SK-N-SH (cell line): ENCODE data around the gene RNF133. TPM values are rescaled to one million over a fixed set of nuclear protein-coding genes. Genes with fewer than 3 reads are reported as not detected.

Experiments used
- CTCF ChIA-PET: fragments of 300-600, 350-600 bp; formaldehyde crosslinking; extraction: SDS; loops from one replicate; lab custom pipeline; 2021; lab: Yijun Ruan, JAX
- POLR2A ChIA-PET: fragments of 350-600 bp; sonication (Branson Sonifier 250); formaldehyde crosslinking; extraction: SDS; loops from one replicate; lab custom pipeline; 2020; ENCODE audit warnings: antibody characterized with exemption, inconsistent platforms; lab: Yijun Ruan, JAX
- DNase-seq: peaks from one replicate; pipeline ENCODE4 v3.0.0; 2012
- H2AFZ ChIP-seq: fragments of 200-600 bp; sonication (generic); 2 replicates; pipeline ENCODE4 v1.8.1; 2016; ENCODE audit warnings: antibody characterized with exemption, mild to moderate bottlenecking, low read depth
- H3F3A ChIP-seq: fragments of 200-600 bp; sonication (generic); replicated peaks from 2 replicates; pipeline ENCODE3; 2016; ENCODE audit warnings: antibody characterized with exemption, mild to moderate bottlenecking; ENCODE audit not compliant: insufficient read depth
- H3K27ac ChIP-seq, 2 experiments: fragments of 200-500 bp in 1 of 2; fragments of 200-600 bp in 1 of 2; sonication (Bioruptor generic) in 1 of 2; sonication (generic), shearing (Covaris generic) in 1 of 2; 2 replicates each; pipeline versions ENCODE4 v1.5.1 to v1.6.1; 2014 to 2016; ENCODE audit warnings: low read depth in 2 of 2, inconsistent platforms in 1 of 2, low read length in 1 of 2, mild to moderate bottlenecking in 1 of 2, mixed read lengths in 1 of 2
- H3K27me3 ChIP-seq: fragments of 200-600 bp; sonication (generic), shearing (Covaris generic); 2 replicates; pipeline ENCODE4 v1.6.1; 2016; ENCODE audit warnings: mixed run types; ENCODE audit not compliant: insufficient read depth
- H3K36me3 ChIP-seq, 2 experiments: fragments of 200-500 bp in 1 of 2; fragments of 200-600 bp in 1 of 2; sonication (Bioruptor generic) in 1 of 2; sonication (generic) in 1 of 2; replicated peaks in 1 of 2; 2 replicates each; pipeline versions ENCODE3 to v1.5.1; 2014 to 2016; ENCODE audit warnings: low read length in 1 of 2, mild to moderate bottlenecking in 1 of 2; ENCODE audit not compliant: insufficient read depth in 2 of 2, control insufficient read depth in 1 of 2
- H3K4me1 ChIP-seq, 2 experiments: fragments of 200-500 bp in 1 of 2; fragments of 200-600 bp in 1 of 2; sonication (Bioruptor generic) in 1 of 2; sonication (generic), shearing (Covaris generic) in 1 of 2; 2 replicates each; pipeline versions ENCODE4 v1.5.1 to v1.6.1; 2014 to 2016; ENCODE audit warnings: low read depth in 1 of 2, low read length in 1 of 2, mixed run types in 1 of 2; ENCODE audit not compliant: insufficient read depth in 2 of 2, control insufficient read depth in 1 of 2
- H3K4me2 ChIP-seq: fragments of 200-600 bp; sonication (generic), shearing (Covaris generic); 2 replicates; pipeline ENCODE4 v1.6.1; 2017; ENCODE audit warnings: mixed run types
- H3K4me3 ChIP-seq, 2 experiments: fragments of 200-500 bp in 1 of 2; fragments of 200-600 bp in 1 of 2; sonication (Bioruptor generic) in 1 of 2; sonication (generic), shearing (Covaris generic) in 1 of 2; 2 replicates each; pipeline versions ENCODE4 v1.5.1 to v1.8.1; 2014 to 2016; ENCODE audit warnings: low read depth in 2 of 2, inconsistent platforms in 1 of 2, low read length in 1 of 2, mild to moderate bottlenecking in 1 of 2, mixed read lengths in 1 of 2, moderate library complexity in 1 of 2
- H3K79me2 ChIP-seq: fragments of 200-600 bp; sonication (generic); 2 replicates; pipeline ENCODE4 v1.8.1; 2017; ENCODE audit warnings: mild to moderate bottlenecking; ENCODE audit not compliant: insufficient read depth
- H3K9ac ChIP-seq: fragments of 200-600 bp; sonication (generic); 2 replicates; pipeline ENCODE4 v1.6.1; 2017; ENCODE audit warnings: mixed run types
- H3K9me2 ChIP-seq: fragments of 200-600 bp; sonication (generic); 2 replicates; pipeline ENCODE4 v1.6.1; 2017; ENCODE audit warnings: mixed run types
- H3K9me3 ChIP-seq: fragments of 200-600 bp; sonication (generic); 2 replicates; pipeline ENCODE4 v1.6.1; 2017; ENCODE audit warnings: mixed run types, mild to moderate bottlenecking, moderate library complexity
- H4K20me1 ChIP-seq: fragments of 200-600 bp; sonication (generic); 2 replicates; pipeline ENCODE4 v1.6.1; 2017; ENCODE audit warnings: mild to moderate bottlenecking, mixed run types; ENCODE audit not compliant: insufficient read depth
- CHD2 ChIP-seq: fragments of 150-350 bp; IDR thresholded peaks from 2 replicates; pipeline ENCODE4 v1.6.1; 2018; ENCODE audit warnings: low read length; ENCODE audit not compliant: partially characterized antibody
- ELF1 ChIP-seq: IDR thresholded peaks from 2 replicates; pipeline ENCODE4 v1.4.0; 2012
- FOXJ3 ChIP-seq: sonication (generic); formaldehyde crosslinking; IDR thresholded peaks from 2 replicates; pipeline ENCODE4 v1.5.1; 2020; ENCODE audit warnings: mild to moderate bottlenecking, missing genetic modification reagents
- GABPA ChIP-seq: IDR thresholded peaks from 2 replicates; pipeline ENCODE4 v1.4.0; 2012; ENCODE audit warnings: low read depth, mild to moderate bottlenecking
- GATA2 ChIP-seq: sonication (generic); formaldehyde crosslinking; IDR thresholded peaks from 2 replicates; pipeline ENCODE4 v1.5.0; 2020; ENCODE audit warnings: mild to moderate bottlenecking, missing genetic modification reagents
- NRF1 ChIP-seq: IDR thresholded peaks from 2 replicates; pipeline ENCODE4 v1.6.1; 2012; ENCODE audit warnings: low read depth, mild to moderate bottlenecking, low read length
- POLR2AphosphoS5 ChIP-seq: IDR thresholded peaks from 2 replicates; pipeline ENCODE4 v1.6.1; 2012; ENCODE audit warnings: low read depth, low read length
- RCOR1 ChIP-seq: fragments of 150-350 bp; IDR thresholded peaks from 2 replicates; pipeline ENCODE4 v1.6.1; 2017; ENCODE audit warnings: antibody characterized with exemption, low read length
- REST ChIP-seq: IDR thresholded peaks from 2 replicates; pipeline ENCODE4 v1.6.1; 2012; ENCODE audit warnings: mild to moderate bottlenecking, low read depth, low read length, moderate library complexity
- RFX5 ChIP-seq: IDR thresholded peaks from 2 replicates; pipeline ENCODE4 v1.6.1; 2012; ENCODE audit warnings: mild to moderate bottlenecking, improper control_type of control experiment, low read length
- SIN3A ChIP-seq: IDR thresholded peaks from 2 replicates; pipeline ENCODE4 v1.6.1; 2012; ENCODE audit warnings: low read depth, mild to moderate bottlenecking, low read length, moderate library complexity, borderline replicate concordance
- SMC3 ChIP-seq: IDR thresholded peaks from 2 replicates; pipeline ENCODE4 v1.6.1; 2012; ENCODE audit warnings: low read depth, low read length, improper control_type of control experiment
- TAF1 ChIP-seq: IDR thresholded peaks from 2 replicates; pipeline ENCODE4 v1.6.1; 2012; ENCODE audit warnings: low read depth, mild to moderate bottlenecking, low read length, moderate library complexity, borderline replicate concordance
- TCF12 ChIP-seq: IDR thresholded peaks from 2 replicates; pipeline ENCODE4 v1.4.0; 2012
- YY1 ChIP-seq: IDR thresholded peaks from 2 replicates; pipeline ENCODE4 v1.4.0; 2012; ENCODE audit warnings: low read depth, mild to moderate bottlenecking
- WGBS: methylation state at CpG from one replicate; pipeline ENCODE4 v1.1.6; 2017; ENCODE audit warnings: low lambda C conversion rate; 5-methylcytosine and 5-hydroxymethylcytosine counted together
- polyA plus RNA-seq, 3 experiments: library from polyadenylated mRNA; depleted of rRNA; stranded (reverse); fragments of >200 nt; gene quantifications; 2 replicates each; pipeline ENCODE4 v1.2.3, GENCODE V29; 2012
- TF ChIP-seq, protein P1 (sequence below): IDR thresholded peaks from 2 replicates; pipeline ENCODE4 v1.4.0; 2012; ENCODE audit warnings: low read depth, borderline replicate concordance

Gene RNF133
- polyA plus RNA-seq, 1 of the 3 experiments (the other 2 are of a cell fraction): 0.03 TPM

DNA sequence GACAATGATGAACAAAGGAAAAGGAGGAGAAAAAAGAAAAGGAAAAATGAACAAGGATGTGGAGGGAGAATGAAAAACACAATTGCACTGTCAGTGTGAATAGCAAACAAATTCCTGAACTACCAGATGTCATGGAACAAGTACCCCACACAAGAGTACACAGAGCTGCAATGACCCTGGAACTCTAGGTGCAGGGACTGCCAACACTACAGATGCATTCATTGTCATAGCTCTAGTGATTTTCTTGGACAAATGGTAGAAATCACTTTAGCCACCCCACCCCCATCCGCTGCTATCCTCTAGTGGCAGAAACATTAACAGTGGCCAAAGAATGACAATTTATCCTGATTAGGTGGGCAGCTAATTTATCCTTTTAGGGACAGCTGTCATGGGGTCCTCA lies 3.1 kb downstream of the RNF133 start (continued):
- no peak for TF ChIP-seq REST
- no peak for TF ChIP-seq SMC3
- no peak for TF ChIP-seq GABPA
- no peak for TF ChIP-seq CHD2

- Histone ChIP-seq H3K36me3 (no peaks in the 10 kb centered on the region), H3K9me2 (no peaks in the 10 kb centered on the region), H3K79me2 (no peaks in the 10 kb centered on the region), H4K20me1 (no peaks in the 10 kb centered on the region), H3K9ac (no peak overlapping the region), H3F3A (no peaks in the 10 kb centered on the region), H3K4me2 (no peak overlapping the region), H3K9me3 (no peaks in the 10 kb centered on the region), H3K4me3 (no peak overlapping the region), H2AFZ (no peak overlapping the region), H3K4me1 (no peaks in the 10 kb centered on the region), H3K27me3 (no peaks in the 10 kb centered on the region), H3K27ac (no peak overlapping the region)
- no peak for TF ChIP-seq TAF1
- no peak for TF ChIP-seq NRF1
- no peak for TF ChIP-seq FOXJ3 (CRISPR knock-in tag)
- TF ChIP-seq GATA2 (CRISPR knock-in tag): no peak
- TF ChIP-seq, protein P1, sequence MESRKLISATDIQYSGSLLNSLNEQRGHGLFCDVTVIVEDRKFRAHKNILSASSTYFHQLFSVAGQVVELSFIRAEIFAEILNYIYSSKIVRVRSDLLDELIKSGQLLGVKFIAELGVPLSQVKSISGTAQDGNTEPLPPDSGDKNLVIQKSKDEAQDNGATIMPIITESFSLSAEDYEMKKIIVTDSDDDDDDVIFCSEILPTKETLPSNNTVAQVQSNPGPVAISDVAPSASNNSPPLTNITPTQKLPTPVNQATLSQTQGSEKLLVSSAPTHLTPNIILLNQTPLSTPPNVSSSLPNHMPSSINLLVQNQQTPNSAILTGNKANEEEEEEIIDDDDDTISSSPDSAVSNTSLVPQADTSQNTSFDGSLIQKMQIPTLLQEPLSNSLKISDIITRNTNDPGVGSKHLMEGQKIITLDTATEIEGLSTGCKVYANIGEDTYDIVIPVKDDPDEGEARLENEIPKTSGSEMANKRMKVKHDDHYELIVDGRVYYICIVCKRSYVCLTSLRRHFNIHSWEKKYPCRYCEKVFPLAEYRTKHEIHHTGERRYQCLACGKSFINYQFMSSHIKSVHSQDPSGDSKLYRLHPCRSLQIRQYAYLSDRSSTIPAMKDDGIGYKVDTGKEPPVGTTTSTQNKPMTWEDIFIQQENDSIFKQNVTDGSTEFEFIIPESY: no peak
- 0% methylated on average over 2 of the region's 2 CpGs for WGBS
- no peak for DNase-seq
- POLR2A ChIA-PET: no interaction called here
- CTCF ChIA-PET: no interaction called here
These were observed 4.2 kb downstream of the RNF133 start for GRCh38 chr7:122694697-122695096.

- POLR2A ChIA-PET: no interaction called here
- Histone ChIP-seq H3K4me2 (no peak overlapping the region), H3K27me3 (no peaks in the 10 kb centered on the region), H3K4me1 (no peaks in the 10 kb centered on the region), H3K9ac (no peak overlapping the region), H3K9me2 (no peaks in the 10 kb centered on the region), H3K9me3 (no peaks in the 10 kb centered on the region), H3K27ac (no peak overlapping the region), H3K4me3 (no peak overlapping the region), H2AFZ (no peak overlapping the region), H3K36me3 (no peaks in the 10 kb centered on the region), H3K79me2 (no peaks in the 10 kb centered on the region), H3F3A (no peaks in the 10 kb centered on the region), H4K20me1 (no peaks in the 10 kb centered on the region)
- TF ChIP-seq YY1 (no peak), SMC3 (no peak), SIN3A (no peak), TCF12 (no peak), ELF1 (no peak), POLR2AphosphoS5 (no peak), RCOR1 (no peak), REST (no peak), RFX5 (no peak)
- 19% methylated on average over 3 of the region's 3 CpGs for whole genome bisulfite sequencing
- DNase-seq: no peak
- CTCF ChIA-PET: no interaction called here
These were observed 6.1 kb downstream of the RNF133 start for GRCh38 chr7:122692769-122693309.
